GM12878 (cell line): Measurements from ENCODE around the gene ARHGAP30. TPM values are rescaled to one million over a fixed set of nuclear protein-coding genes. Genes with fewer than 3 reads are reported as not detected.

Experiments
- ATAC-seq: fragments of 200-7000 bp; cut with Tn5 transposase; 3 replicates; pipeline ENCODE4 v1.9.1; 2020; ENCODE audit warnings: mild to moderate bottlenecking, moderate library complexity
- BruUV-seq: library from RNA; stranded (reverse); fragments of 400-500 nt; replicated peaks from 2 replicates; lab custom pipeline; 2021; lab: Mats Ljungman, UMichigan
- CTCF ChIA-PET: fragments of 300-600 bp; sonication (Branson Sonifier 250); formaldehyde crosslinking; extraction: SDS; loops from one replicate; lab custom pipeline; 2021; ENCODE audit warnings: inconsistent platforms; lab: Yijun Ruan, JAX
- POLR2A ChIA-PET: fragments of 350-600 bp; formaldehyde crosslinking; extraction: SDS; loops from one replicate; lab custom pipeline; 2021; ENCODE audit warnings: inconsistent platforms; lab: Charles Lee
- RAD21 ChIA-PET: fragments of 300-600 bp; sonication (Branson Sonifier 250); formaldehyde crosslinking; loops from one replicate; lab custom pipeline; 2023; ENCODE audit warnings: antibody characterized with exemption; ENCODE audit not compliant: unreplicated experiment; lab: Charles Lee
- SMC1A ChIA-PET: fragments of 300-600 bp; sonication (Branson Sonifier 250); formaldehyde crosslinking; loops from one replicate; lab custom pipeline; 2023; ENCODE audit not compliant: unreplicated experiment, uncharacterized antibody; lab: Charles Lee
- DNase-seq: peaks from one replicate; pipeline ENCODE4 v3.0.0-alpha.2; 2011; ENCODE audit warnings: low read depth, low spot score
- FAIRE-seq: peaks from 3 replicates; lab custom pipeline; 2011; peaks lifted over from hg19 to GRCh38; lab: Jason Lieb, UNC
- H2AFZ ChIP-seq: 2 replicates; pipeline ENCODE4 v1.6.0; 2011; ENCODE audit warnings: low read depth, low read length, control low read depth; ENCODE audit not compliant: control insufficient read depth
- H3K27ac ChIP-seq: 2 replicates; pipeline ENCODE4 v1.5.1; 2011; ENCODE audit warnings: control low read depth; ENCODE audit not compliant: control insufficient read depth, insufficient read depth
- H3K27me3 ChIP-seq, 2 experiments: replicated peaks in 1 of 2; 2 replicates each; pipeline versions ENCODE4 v1.6.0 to v1.6.1; 2011; ENCODE audit warnings: low read length in 1 of 2; ENCODE audit not compliant: control insufficient read depth in 2 of 2, insufficient read depth in 2 of 2
- H3K36me3 ChIP-seq, 2 experiments: 2 replicates each; pipeline ENCODE4 v1.5.1; 2011; ENCODE audit warnings: low read length in 1 of 2; ENCODE audit not compliant: control insufficient read depth in 2 of 2, insufficient read depth in 2 of 2
- H3K4me1 ChIP-seq: 2 replicates; pipeline ENCODE4 v1.6.1; 2011; ENCODE audit warnings: mild to moderate bottlenecking, low read length, moderate library complexity, mixed read lengths; ENCODE audit not compliant: control insufficient read depth, insufficient read depth
- H3K4me2 ChIP-seq: 2 replicates; pipeline ENCODE4 v1.6.0; 2011; ENCODE audit warnings: control low read depth; ENCODE audit not compliant: control insufficient read depth, insufficient read depth
- H3K4me3 ChIP-seq: fragments of 200-600 bp; sonication (generic); 2 replicates; pipeline ENCODE4 v1.5.1; 2016
- H3K79me2 ChIP-seq: 2 replicates; pipeline ENCODE4 v1.6.0; 2011; ENCODE audit warnings: low read length; ENCODE audit not compliant: control insufficient read depth, insufficient read depth
- H3K9ac ChIP-seq: 2 replicates; pipeline ENCODE4 v1.8.0; 2011; ENCODE audit warnings: low read length, control low read depth, mixed read lengths; ENCODE audit not compliant: control insufficient read depth, insufficient read depth
- H3K9me3 ChIP-seq: replicated peaks from 3 replicates; pipeline ENCODE4 v1.5.1; 2011; ENCODE audit warnings: mild to moderate bottlenecking, low read length; ENCODE audit not compliant: control insufficient read depth, insufficient read depth
- H4K20me1 ChIP-seq: 2 replicates; pipeline ENCODE4 v1.6.0; 2011; ENCODE audit not compliant: control insufficient read depth, insufficient read depth
- ASH2L ChIP-seq: fragments of 300-600, 200-600 bp; sonication (generic); IDR thresholded peaks from 2 replicates; pipeline ENCODE4 v1.6.1; 2017; ENCODE audit warnings: low read depth, mild to moderate bottlenecking, borderline replicate concordance
- ATF3 ChIP-seq: IDR thresholded peaks from 2 replicates; pipeline ENCODE4 v1.6.1; 2011; ENCODE audit warnings: low read depth, mild to moderate bottlenecking, low read length, moderate library complexity, borderline replicate concordance; ENCODE audit errors: extremely low read depth
- ESRRA ChIP-seq: IDR thresholded peaks from 2 replicates; pipeline ENCODE4 v1.6.1; 2012; ENCODE audit warnings: mild to moderate bottlenecking, low read length, improper control_type of control experiment
- NFYA ChIP-seq: IDR thresholded peaks from 2 replicates; pipeline ENCODE4 v1.6.1; 2011; ENCODE audit warnings: low read depth, mild to moderate bottlenecking, low read length, improper control_type of control experiment, borderline replicate concordance
- NFYB ChIP-seq: IDR thresholded peaks from 2 replicates; pipeline ENCODE4 v1.6.1; 2011; ENCODE audit warnings: low read depth, mild to moderate bottlenecking, low read length, improper control_type of control experiment, moderate library complexity; ENCODE audit not compliant: insufficient read depth
- PAX5 ChIP-seq: IDR thresholded peaks from 2 replicates; pipeline ENCODE4 v1.6.1; 2011; ENCODE audit warnings: low read depth, low read length, borderline replicate concordance
- USF2 ChIP-seq: IDR thresholded peaks from 2 replicates; pipeline ENCODE4 v1.6.1; 2011; ENCODE audit warnings: low read depth, low read length, improper control_type of control experiment, borderline replicate concordance
- ZNF592 ChIP-seq: fragments of 450-650 bp; IDR thresholded peaks from 2 replicates; pipeline ENCODE4 v1.6.1; 2017; ENCODE audit warnings: mild to moderate bottlenecking, moderate library complexity
- WGBS: methylation state at CpG from one replicate; pipeline ENCODE4 v1.1.6; 2016; ENCODE audit warnings: low lambda C conversion rate; ENCODE audit not compliant: insufficient replicate concordance, insufficient coverage; ENCODE audit errors: missing lambda C conversion rate; 5-methylcytosine and 5-hydroxymethylcytosine counted together
- in situ Hi-C: fragments of 300-500 bp; cut with MboI; formaldehyde crosslinking; loops from 9 replicates; pipeline ENCODE4 v1.14.3; 2018; ENCODE audit warnings: mixed read lengths
- intact Hi-C: fragments of 100-400 bp; cut with micrococcal nuclease; formaldehyde crosslinking; loops from one replicate; pipeline ENCODE4 v1.14.2; 2022; ENCODE audit not compliant: unreplicated experiment
- polyA plus RNA-seq, 11 experiments: library from polyadenylated mRNA; depleted of rRNA in 4 of 11; unstranded in 6 of 11; stranded (reverse) in 5 of 11; fragments of >200 nt; fragmentation: Nextera tagmentation in 4 of 11; fragmentation: Illumina TruSeq in 1 of 11; extraction: Ambion mirVana in 4 of 11; extraction: Trizol in 1 of 11; gene quantifications; 1 replicate in 1 of 11; 2 replicates in 10 of 11; pipeline versions ENCODE4 v1.2.1 to v1.2.3, GENCODE V29; 2011 to 2016; ENCODE audit warnings: inconsistent platforms in 2 of 11, missing spikeins in 2 of 11, low read depth in 1 of 11
- total RNA-seq, 4 experiments: library from RNA; depleted of rRNA in 3 of 4; stranded (reverse); fragments of >200 nt in 3 of 4; fragmentation: Illumina TruSeq in 1 of 4; extraction: Trizol in 1 of 4; gene quantifications; 2 replicates each; pipeline versions ENCODE4 v1.2.1 to v1.2.3, GENCODE V29; 2013 to 2021

The ARHGAP30 gene
- total and polyA plus RNA-seq, 10 of the 15 experiments (the other 5 are each of a cell fraction or from before 2014, with no cell fraction given), result 12.9 to 143 (median 76.3) TPM

DNA sequence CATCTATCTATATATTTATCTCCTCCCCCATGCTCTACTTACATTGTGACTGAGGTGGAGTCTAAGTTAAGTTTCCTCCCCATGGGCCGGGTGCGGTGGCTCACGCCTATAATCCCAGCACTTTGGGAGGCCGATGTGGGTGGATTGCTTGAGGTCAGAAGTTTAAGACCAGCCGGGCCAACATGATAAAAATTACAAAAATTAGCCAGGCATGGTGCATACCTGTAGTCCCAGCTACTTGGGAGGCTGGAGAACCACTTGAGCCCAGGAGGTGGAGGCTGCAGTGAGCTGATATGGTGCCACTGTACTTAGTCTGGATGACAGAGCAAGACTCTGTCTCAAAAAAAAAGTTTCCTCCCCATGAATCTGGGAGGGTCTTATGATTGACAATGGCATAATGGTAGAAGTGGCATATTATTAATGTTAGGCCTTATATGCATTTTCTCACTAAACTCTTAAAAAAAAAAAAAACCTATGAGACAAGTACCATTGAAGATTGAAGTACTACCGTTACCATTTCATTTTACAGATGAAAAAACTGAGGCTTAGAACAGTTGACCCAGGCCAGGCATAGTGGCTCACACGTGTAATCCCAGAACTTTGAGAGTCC is 60.0 kb downstream of the ARHGAP30 start:
- H3K4me2 ChIP-seq, result no peak overlapping the region
- SMC1A ChIA-PET, result interaction anchor here (1.2 to 6.6 kb wide), 2 partner anchors 12 kb away, joined by 3 to 34 read pairs; partner anchors contain the start of gene F11R

More for the DNA sequence above, 60.0 kb downstream of the ARHGAP30 start:
- no peak overlapping the region for H3K4me3 ChIP-seq
- no peak overlapping the region for H2AFZ ChIP-seq
- no peak overlapping the region for H3K27ac ChIP-seq
- FAIRE-seq (no peak), DNase-seq (no peak), ATAC-seq (no peak)
- intact Hi-C loops (no loop called here), in situ Hi-C loops (no loop called here)
- no TSS peak for BruUV-seq
- ChIA-PET POLR2A (interaction anchor here (0.6 to 6.2 kb wide), 7 partner anchors 11 to 192 kb away, joined by 3 to 31 read pairs (median 4); partner anchors contain the start of genes F11R and USF1), CTCF (interaction anchor here (2.3 to 4.6 kb wide), 2 partner anchors 11 to 12 kb away, joined by 13 to 22 read pairs; no protein-coding TSS in a partner anchor), RAD21 (interaction anchor here (0.6 to 2.7 kb wide), 3 partner anchors 12 to 733 kb away, joined by 3 to 12 read pairs (median 4); no protein-coding TSS in a partner anchor)
- H3K27me3 ChIP-seq, result no peaks in the 10 kb centered on the region
- no peaks in the 10 kb centered on the region for H4K20me1 ChIP-seq
- peaks cover 17% of the 10 kb centered on the region for H3K4me1 ChIP-seq
- 81% methylated on average over 7 of the region's 7 CpGs for WGBS
- no peak for TF ChIP-seq ATF3
- no peak for TF ChIP-seq PAX5
- no peak for TF ChIP-seq NFYA
- TF ChIP-seq ASH2L, result no peak
- no peak for TF ChIP-seq ESRRA
- no peak for TF ChIP-seq USF2
- no peak for TF ChIP-seq ZNF592
- no peak for TF ChIP-seq NFYB
- H3K9ac ChIP-seq, result no peak overlapping the region
- peaks cover 0 to 3% of the 10 kb centered on the region in 2 experiments; a peak in 1 of 4 replicates for H3K36me3 ChIP-seq
- no peaks in the 10 kb centered on the region for H3K9me3 ChIP-seq
- H3K79me2 ChIP-seq, result peaks cover 44% of the 10 kb centered on the region
